ENCODE results near the gene NFKB2.

NFKB2 gene

GRCh38 chr10:102403115-102403514 is 7.6 kb downstream of the NFKB2 start:
- TF ChIP-seq CTCF (IDR thresholded peaks at IDR 0.05; ENCODE audit: insufficient read depth, low read length, poor library complexity, severe bottlenecking) = no peak
- no peak for DNase-seq (ENCODE audit: extremely low read depth, insufficient read length)
- H3K36me3 ChIP-seq (ENCODE audit: control insufficient read depth, insufficient read depth, low read length) = peaks cover 38% of the 10 kb centered on the region
- H3K4me3 ChIP-seq (replicated peaks; ENCODE audit: low read depth, low read length) = no peak overlapping the region
- no peaks in the 10 kb centered on the region; the same call in 1 of the 2 replicates for H3K27me3 ChIP-seq (replicated peaks; ENCODE audit: control insufficient read depth, insufficient read depth, low read length)

DNA sequence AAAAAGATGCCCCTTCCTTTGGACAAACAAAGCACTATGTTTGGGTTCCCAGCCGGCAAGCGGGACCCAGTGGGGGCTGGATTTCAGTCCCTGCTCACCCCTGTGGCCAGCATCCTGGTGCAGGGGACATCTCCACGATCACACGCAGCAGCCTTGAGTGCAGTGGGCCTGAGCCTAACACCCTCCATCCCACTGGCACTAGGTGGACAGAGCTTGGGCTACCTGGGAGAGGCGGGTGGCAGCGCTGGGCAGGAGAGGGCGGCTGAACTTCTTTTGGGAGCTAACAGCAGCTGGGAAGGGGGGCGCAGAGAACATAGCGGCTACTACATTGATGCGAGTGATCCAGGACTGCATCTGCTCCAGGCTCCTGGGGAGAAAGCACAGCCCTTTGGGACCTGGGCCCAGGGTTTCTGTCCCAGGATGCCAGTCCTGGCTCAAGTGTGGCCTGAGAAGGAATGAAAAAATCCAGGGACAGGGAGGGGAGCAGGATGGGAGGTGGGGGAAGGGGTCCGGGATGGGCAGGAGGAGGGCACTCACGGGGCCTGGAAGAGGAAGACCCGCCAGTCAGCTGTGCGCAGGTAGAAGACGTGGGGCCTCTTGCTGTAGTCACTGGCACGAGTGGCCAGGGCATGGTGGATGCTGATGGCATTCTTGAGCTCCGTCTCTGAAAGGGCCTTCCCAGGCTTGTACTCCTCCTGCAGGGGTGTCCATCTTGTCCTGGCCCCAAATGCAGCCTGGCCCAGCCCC is 9.0 kb downstream of the NFKB2 start:
- no peak for TF ChIP-seq CTCF (IDR thresholded peaks at IDR 0.05; ENCODE audit: insufficient read depth, low read length, poor library complexity, severe bottlenecking)
- H3K27me3 ChIP-seq (replicated peaks; ENCODE audit: control insufficient read depth, insufficient read depth, low read length) = peaks cover under 1% of the 10 kb centered on the region
- no peak for DNase-seq (ENCODE audit: extremely low read depth, insufficient read length)
- H3K4me3 ChIP-seq (replicated peaks; ENCODE audit: low read depth, low read length) = no peak overlapping the region
- H3K36me3 ChIP-seq (ENCODE audit: control insufficient read depth, insufficient read depth, low read length) = peaks cover 35% of the 10 kb centered on the region

DNA sequence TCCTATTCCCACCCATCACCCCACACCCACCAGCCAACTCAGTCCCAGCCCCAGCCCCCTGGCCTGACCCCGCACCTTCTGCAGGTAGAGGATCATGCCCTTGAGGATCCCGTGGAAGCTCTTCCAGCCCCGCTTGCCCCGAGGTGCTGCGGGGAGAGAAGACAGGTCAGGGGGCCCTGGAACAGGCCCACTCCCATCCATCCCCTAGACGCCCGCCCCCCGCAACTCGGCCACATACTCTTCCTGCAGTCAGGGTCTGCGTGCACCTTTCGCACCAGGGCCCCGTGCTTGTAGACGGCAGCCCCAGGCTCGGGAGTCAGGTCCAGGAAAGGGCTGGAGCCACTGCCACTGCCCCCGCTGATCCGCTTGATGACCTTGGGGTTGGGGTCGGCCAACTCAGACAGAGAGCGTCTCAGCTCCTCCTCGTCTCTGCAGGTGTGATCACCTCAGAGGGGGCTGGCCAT is 9.6 kb downstream of the NFKB2 start:
- H3K4me3 ChIP-seq (replicated peaks; ENCODE audit: low read depth, low read length) = no peak overlapping the region
- peaks cover 30% of the 10 kb centered on the region for H3K36me3 ChIP-seq (ENCODE audit: control insufficient read depth, insufficient read depth, low read length)
- no peak for DNase-seq (ENCODE audit: extremely low read depth, insufficient read length)
- peaks cover 5% of the 10 kb centered on the region for H3K27me3 ChIP-seq (replicated peaks; ENCODE audit: control insufficient read depth, insufficient read depth, low read length)
- no peak for TF ChIP-seq CTCF (IDR thresholded peaks at IDR 0.05; ENCODE audit: insufficient read depth, low read length, poor library complexity, severe bottlenecking)

DNA sequence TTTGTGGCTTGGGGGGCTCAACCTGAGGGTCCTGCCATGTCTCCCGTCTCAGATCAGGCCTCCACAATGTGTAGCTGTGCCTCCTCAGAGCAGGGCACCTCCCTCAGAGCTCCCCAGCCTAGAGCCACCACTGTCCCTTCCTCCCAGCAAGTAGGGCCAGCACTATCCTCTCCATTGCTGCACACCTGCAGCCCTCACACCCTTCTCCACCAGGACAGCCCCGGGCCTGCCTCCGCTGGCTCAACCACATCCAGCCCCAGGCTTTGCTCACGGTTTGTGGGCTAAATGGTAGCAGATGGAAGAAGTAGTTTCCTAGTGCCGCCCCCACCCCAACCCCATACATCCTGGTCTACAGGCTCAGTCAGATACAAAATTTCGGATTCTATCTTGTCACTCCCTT is 10.1 kb downstream of the NFKB2 start:
- H3K27me3 ChIP-seq (replicated peaks; ENCODE audit: control insufficient read depth, insufficient read depth, low read length) = peaks cover 5% of the 10 kb centered on the region
- no peak overlapping the region for H3K4me3 ChIP-seq (replicated peaks; ENCODE audit: low read depth, low read length)
- no peak for TF ChIP-seq CTCF (IDR thresholded peaks at IDR 0.05; ENCODE audit: insufficient read depth, low read length, poor library complexity, severe bottlenecking)
- H3K36me3 ChIP-seq (ENCODE audit: control insufficient read depth, insufficient read depth, low read length) = peaks cover 25% of the 10 kb centered on the region
- DNase-seq (ENCODE audit: extremely low read depth, insufficient read length) = no peak

DNA sequence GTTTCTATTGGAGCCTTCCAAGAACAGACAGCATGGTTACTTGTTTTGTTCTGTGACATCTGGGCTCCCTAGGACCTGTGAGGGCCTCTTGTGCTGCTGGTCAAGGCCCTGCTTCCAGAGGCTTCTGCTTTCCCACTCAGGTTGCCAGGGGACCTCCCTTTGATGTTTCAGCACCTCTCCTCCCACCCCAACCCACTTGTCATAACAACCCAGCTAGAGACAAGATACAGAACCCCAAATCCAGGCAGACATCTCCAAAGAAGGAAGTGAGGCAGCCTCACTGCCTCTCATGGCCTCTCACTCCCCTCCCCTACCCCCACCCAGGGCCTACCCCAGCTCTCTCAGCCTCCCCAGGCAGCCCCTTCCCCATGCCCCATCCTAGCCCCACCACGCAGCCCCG is 11.3 kb downstream of the NFKB2 start:
- Histone ChIP-seq H3K4me3 (replicated peaks; ENCODE audit: low read depth, low read length) (no peak overlapping the region), H3K36me3 (ENCODE audit: control insufficient read depth, insufficient read depth, low read length) (peaks cover 13% of the 10 kb centered on the region), H3K27me3 (replicated peaks; ENCODE audit: control insufficient read depth, insufficient read depth, low read length) (peaks cover 6% of the 10 kb centered on the region)
- TF ChIP-seq CTCF (IDR thresholded peaks at IDR 0.05; ENCODE audit: insufficient read depth, low read length, poor library complexity, severe bottlenecking) = no peak
- DNase-seq (ENCODE audit: extremely low read depth, insufficient read length) = no peak
